OCI-LY3 (cell line): ENCODE results near the gene SERPINB5.

ENCODE experiments used
- H2AFZ ChIP-seq: fragments of 200-600, 300-600 bp; shearing (Covaris generic); 2 replicates; pipeline ENCODE4 v1.6.0; 2014; ENCODE audit warnings: antibody characterized with exemption, low read depth, low read length
- H3K27ac ChIP-seq: fragments of 200-600, 300-600 bp; sonication (generic); 2 replicates; pipeline ENCODE4 v1.5.1; 2014; ENCODE audit warnings: mild to moderate bottlenecking, low read length, moderate library complexity, mixed read lengths
- H3K27me3 ChIP-seq: fragments of 200-600, 300-600 bp; sonication (generic); 2 replicates; pipeline ENCODE4 v1.6.1; 2014; ENCODE audit warnings: low read depth, low read length, mixed read lengths
- H3K36me3 ChIP-seq: fragments of 200-600, 300-600 bp; sonication (generic); replicated peaks from 2 replicates; pipeline ENCODE3; 2014; ENCODE audit warnings: low read depth, low read length, mixed read lengths
- H3K4me1 ChIP-seq: fragments of 300-600, 200-600 bp; sonication (generic); 2 replicates; pipeline ENCODE4 v1.6.1; 2014; ENCODE audit warnings: low read length, mixed read lengths
- H3K4me2 ChIP-seq: fragments of 200-600, 300-600 bp; sonication (generic); 2 replicates; pipeline ENCODE4 v1.6.1; 2014; ENCODE audit warnings: low read length, mixed read lengths
- H3K4me3 ChIP-seq: fragments of 300-600, 200-600 bp; sonication (generic); 2 replicates; pipeline ENCODE4 v1.5.1; 2014; ENCODE audit warnings: antibody characterized with exemption, mild to moderate bottlenecking, low read length, moderate library complexity
- H3K79me2 ChIP-seq: fragments of 300-600, 200-600 bp; shearing (Covaris generic); 2 replicates; pipeline ENCODE4 v1.6.1; 2014; ENCODE audit warnings: mild to moderate bottlenecking, low read length, mixed read lengths
- H3K9ac ChIP-seq: fragments of 300-600, 200-600 bp; shearing (Covaris generic); 2 replicates; pipeline ENCODE4 v1.6.0; 2014; ENCODE audit warnings: mild to moderate bottlenecking, low read length, moderate library complexity
- H3K9me3 ChIP-seq: fragments of 200-600, 300-600 bp; shearing (Covaris generic); 2 replicates; pipeline ENCODE4 v1.6.1; 2014; ENCODE audit warnings: low read length, mixed read lengths; ENCODE audit not compliant: insufficient read depth
- H4K20me1 ChIP-seq: fragments of 200-600, 300-600 bp; sonication (generic); 2 replicates; pipeline ENCODE4 v1.6.1; 2016; ENCODE audit warnings: low read length, mixed read lengths; ENCODE audit not compliant: insufficient read depth
- EZH2phosphoT487 ChIP-seq: fragments of 200-600 bp; shearing (Covaris generic); IDR thresholded peaks from 2 replicates; pipeline ENCODE4 v1.6.1; 2018; ENCODE audit warnings: antibody characterized with exemption, mixed run types, low read depth
- TF ChIP-seq, protein P1 (sequence below): fragments of 200-600, 300-600 bp; sonication (generic); IDR thresholded peaks from 2 replicates; pipeline ENCODE4 v1.5.1; 2014; ENCODE audit warnings: antibody characterized with exemption, low read length, low read depth

SERPINB5 gene

DNA sequence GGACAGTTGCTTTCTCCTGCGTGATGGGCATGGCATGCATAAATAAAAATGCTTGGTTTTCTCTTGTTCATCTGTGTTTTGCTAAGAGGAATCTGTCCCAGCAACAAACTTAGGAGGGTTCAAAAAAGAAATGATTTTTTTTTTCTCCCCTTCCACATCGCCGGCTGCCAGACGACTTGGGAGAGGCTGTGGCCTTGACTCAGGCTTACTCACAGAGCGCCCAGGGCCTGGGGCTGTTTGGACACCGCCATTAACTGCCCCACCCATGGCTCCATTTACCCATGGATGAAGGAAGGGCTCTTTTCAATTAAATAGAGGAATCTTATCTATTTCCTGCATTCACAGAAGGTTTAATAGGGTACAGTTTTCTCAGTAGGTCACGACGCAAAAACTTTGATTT is 22.3 kb upstream of the SERPINB5 start:
- Histone ChIP-seq H3K4me2 (no peak overlapping the region), H4K20me1 (no peaks in the 10 kb centered on the region), H3K4me3 (no peak overlapping the region), H3K27ac (no peak overlapping the region), H3K79me2 (no peaks in the 10 kb centered on the region), H3K36me3 (no peaks in the 10 kb centered on the region), H2AFZ (no peak overlapping the region), H3K9me3 (no peaks in the 10 kb centered on the region), H3K27me3 (no peaks in the 10 kb centered on the region), H3K9ac (no peak overlapping the region), H3K4me1 (no peaks in the 10 kb centered on the region)
- no peak for TF ChIP-seq EZH2phosphoT487
- TF ChIP-seq, protein P1, sequence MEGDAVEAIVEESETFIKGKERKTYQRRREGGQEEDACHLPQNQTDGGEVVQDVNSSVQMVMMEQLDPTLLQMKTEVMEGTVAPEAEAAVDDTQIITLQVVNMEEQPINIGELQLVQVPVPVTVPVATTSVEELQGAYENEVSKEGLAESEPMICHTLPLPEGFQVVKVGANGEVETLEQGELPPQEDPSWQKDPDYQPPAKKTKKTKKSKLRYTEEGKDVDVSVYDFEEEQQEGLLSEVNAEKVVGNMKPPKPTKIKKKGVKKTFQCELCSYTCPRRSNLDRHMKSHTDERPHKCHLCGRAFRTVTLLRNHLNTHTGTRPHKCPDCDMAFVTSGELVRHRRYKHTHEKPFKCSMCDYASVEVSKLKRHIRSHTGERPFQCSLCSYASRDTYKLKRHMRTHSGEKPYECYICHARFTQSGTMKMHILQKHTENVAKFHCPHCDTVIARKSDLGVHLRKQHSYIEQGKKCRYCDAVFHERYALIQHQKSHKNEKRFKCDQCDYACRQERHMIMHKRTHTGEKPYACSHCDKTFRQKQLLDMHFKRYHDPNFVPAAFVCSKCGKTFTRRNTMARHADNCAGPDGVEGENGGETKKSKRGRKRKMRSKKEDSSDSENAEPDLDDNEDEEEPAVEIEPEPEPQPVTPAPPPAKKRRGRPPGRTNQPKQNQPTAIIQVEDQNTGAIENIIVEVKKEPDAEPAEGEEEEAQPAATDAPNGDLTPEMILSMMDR: no peak

DNA sequence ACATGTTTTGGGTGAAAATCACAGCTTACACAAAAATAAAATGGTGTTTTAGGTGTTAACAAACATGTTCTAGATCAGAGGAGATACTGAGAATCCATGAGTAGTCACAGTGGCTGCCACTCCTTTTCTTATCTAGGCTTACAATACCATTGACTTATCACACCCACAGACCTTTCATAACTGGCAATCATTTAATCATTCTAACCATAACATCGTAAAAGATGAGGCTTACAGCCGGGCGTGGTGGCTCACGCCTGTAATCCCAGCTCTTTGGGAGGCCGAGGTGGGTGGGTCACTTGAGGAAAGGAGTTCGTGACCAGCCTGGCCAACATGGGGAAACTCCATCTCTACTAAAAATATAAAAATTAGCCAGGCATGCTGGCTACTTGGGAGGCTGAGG is 18.8 kb upstream of the SERPINB5 start:
- no peaks in the 10 kb centered on the region for H3K36me3 ChIP-seq
- H3K4me1 ChIP-seq: no peaks in the 10 kb centered on the region
- H2AFZ ChIP-seq: no peak overlapping the region
- H4K20me1 ChIP-seq: no peaks in the 10 kb centered on the region
- no peak for TF ChIP-seq EZH2phosphoT487
- TF ChIP-seq, protein P1: no peak
- no peak overlapping the region for H3K4me2 ChIP-seq
- no peaks in the 10 kb centered on the region for H3K79me2 ChIP-seq
- H3K4me3 ChIP-seq: no peak overlapping the region
- no peak overlapping the region for H3K27ac ChIP-seq
- H3K9me3 ChIP-seq: no peaks in the 10 kb centered on the region
- H3K27me3 ChIP-seq: no peaks in the 10 kb centered on the region
- H3K9ac ChIP-seq: no peak overlapping the region

DNA sequence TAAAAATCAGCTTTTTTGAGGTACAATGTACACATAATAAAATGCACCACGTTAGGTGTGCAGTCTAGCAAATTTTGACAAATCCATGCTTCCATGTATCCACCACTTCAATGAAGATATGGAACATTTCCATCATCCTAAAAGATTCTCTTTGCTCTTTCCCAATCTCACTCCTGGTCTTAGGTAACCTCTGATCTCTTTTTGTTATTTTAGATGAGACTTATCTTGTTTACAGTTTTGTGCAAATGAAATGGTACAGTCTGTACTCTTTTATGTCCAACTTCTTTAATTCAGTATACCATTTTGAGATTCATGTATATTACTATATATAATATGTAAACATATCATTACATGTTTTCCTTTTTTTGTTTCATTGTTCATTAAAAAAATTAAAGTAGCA is 16.3 kb upstream of the SERPINB5 start:
- Histone ChIP-seq H3K4me2 (no peak overlapping the region), H3K4me1 (no peaks in the 10 kb centered on the region), H3K27me3 (peaks cover 8% of the 10 kb centered on the region), H3K36me3 (no peaks in the 10 kb centered on the region), H3K4me3 (no peak overlapping the region), H3K9me3 (no peaks in the 10 kb centered on the region), H3K27ac (no peak overlapping the region), H4K20me1 (no peaks in the 10 kb centered on the region), H3K9ac (no peak overlapping the region), H3K79me2 (no peaks in the 10 kb centered on the region), H2AFZ (no peak overlapping the region)
- no peak for TF ChIP-seq EZH2phosphoT487
- TF ChIP-seq, protein P1: no peak

DNA sequence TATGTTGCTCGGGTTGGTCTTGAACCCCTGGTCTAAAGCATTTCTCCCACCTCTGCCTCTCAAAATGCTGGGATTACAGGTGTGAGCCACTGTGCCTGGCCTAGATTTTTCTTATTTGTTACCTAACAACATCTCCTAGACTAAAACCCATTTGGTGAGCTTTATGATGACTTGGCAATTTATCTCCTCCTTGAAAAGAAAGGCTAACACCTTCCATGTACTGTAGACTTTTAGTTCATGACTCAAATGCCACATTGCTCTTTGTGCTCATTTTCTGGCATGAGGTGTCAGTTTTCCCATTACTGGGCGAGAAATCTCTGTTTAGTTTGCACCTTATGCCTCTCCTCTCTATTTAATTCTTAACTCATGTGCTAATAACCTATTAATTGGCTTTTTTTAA is 12.3 kb upstream of the SERPINB5 start:
- Histone ChIP-seq H3K27me3 (peaks cover 8% of the 10 kb centered on the region), H3K9ac (no peak overlapping the region), H3K4me3 (no peak overlapping the region), H2AFZ (no peak overlapping the region), H3K79me2 (no peaks in the 10 kb centered on the region), H3K4me2 (no peak overlapping the region), H3K36me3 (no peaks in the 10 kb centered on the region), H3K4me1 (no peaks in the 10 kb centered on the region), H3K9me3 (no peaks in the 10 kb centered on the region), H3K27ac (no peak overlapping the region), H4K20me1 (no peaks in the 10 kb centered on the region)
- TF ChIP-seq EZH2phosphoT487: no peak

DNA sequence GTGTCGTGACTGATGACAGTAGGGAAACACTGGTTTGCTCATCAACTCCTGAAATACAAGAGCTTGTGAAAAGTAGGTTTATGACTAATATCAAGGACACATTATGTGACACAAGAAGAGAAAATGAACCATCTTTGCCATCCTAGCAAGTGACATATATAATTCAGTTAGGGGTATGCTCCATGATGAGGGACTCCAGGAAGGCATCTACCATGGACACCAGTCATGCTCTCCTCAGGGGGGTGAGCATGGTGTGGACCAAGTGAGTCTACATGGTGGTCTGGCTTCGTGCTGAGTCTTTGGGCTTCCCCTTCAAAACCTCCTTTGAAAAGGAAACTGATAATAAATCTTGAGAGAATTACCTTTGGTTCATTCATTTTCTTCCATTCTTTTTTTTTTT is 11.7 kb upstream of the SERPINB5 start:
- no peak overlapping the region for H3K4me3 ChIP-seq
- H3K4me2 ChIP-seq: no peak overlapping the region
- no peak overlapping the region for H2AFZ ChIP-seq
- no peaks in the 10 kb centered on the region for H4K20me1 ChIP-seq
- no peak overlapping the region for H3K27ac ChIP-seq
- H3K9me3 ChIP-seq: no peaks in the 10 kb centered on the region
- H3K79me2 ChIP-seq: no peaks in the 10 kb centered on the region
- H3K27me3 ChIP-seq: peaks cover 8% of the 10 kb centered on the region
- TF ChIP-seq, protein P1: no peak
- TF ChIP-seq EZH2phosphoT487: no peak
- H3K36me3 ChIP-seq: no peaks in the 10 kb centered on the region
- H3K4me1 ChIP-seq: no peaks in the 10 kb centered on the region
- H3K9ac ChIP-seq: no peak overlapping the region
